ENCODE results near the gene PTGES3.

DNA sequence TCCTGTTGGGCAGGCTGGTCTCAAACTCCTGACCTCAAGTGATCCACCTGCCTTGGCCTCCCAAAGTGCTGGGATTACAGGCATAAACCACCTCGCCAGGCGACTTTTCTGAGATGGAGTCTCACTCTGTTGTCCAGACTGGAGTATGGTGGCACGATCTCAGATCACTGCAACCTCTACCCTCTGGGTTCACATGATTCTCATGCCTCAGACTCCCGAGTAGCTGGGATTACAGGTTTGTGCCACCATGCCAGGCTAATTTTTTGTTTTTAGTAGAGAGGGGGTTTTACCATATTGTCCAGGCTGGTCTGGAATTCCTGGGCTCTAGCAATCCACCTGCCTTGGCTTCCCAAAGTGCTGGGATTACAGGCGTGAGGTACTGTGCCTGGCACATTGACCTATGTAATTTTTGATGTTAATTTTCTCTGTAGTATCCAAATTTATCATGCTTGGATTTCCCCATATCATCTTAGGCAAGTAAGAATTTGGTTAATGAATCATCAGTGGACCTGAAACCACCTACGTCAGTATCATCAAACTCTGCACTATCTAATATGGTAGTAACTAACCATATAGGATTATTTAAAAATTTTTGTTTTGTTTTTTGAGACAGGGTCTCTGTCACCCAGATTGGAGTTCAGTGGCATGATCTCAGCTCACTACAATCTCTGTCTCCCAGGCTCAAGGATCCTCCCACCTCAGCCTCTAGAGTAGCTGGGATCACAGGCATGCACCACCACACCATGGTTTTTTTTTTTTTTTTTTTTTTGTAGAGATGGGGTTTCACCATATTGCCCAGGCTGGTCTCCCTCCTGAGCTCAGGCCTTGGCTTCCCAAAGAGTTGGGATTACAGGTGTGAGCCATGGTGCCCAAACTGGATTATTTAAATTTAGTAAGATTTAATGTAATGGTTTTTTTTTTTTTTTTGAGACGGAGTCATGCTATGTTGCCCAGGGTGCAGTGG lies 30.4 kb downstream of the PTGES3 start:
- TF ChIP-seq, protein P1, sequence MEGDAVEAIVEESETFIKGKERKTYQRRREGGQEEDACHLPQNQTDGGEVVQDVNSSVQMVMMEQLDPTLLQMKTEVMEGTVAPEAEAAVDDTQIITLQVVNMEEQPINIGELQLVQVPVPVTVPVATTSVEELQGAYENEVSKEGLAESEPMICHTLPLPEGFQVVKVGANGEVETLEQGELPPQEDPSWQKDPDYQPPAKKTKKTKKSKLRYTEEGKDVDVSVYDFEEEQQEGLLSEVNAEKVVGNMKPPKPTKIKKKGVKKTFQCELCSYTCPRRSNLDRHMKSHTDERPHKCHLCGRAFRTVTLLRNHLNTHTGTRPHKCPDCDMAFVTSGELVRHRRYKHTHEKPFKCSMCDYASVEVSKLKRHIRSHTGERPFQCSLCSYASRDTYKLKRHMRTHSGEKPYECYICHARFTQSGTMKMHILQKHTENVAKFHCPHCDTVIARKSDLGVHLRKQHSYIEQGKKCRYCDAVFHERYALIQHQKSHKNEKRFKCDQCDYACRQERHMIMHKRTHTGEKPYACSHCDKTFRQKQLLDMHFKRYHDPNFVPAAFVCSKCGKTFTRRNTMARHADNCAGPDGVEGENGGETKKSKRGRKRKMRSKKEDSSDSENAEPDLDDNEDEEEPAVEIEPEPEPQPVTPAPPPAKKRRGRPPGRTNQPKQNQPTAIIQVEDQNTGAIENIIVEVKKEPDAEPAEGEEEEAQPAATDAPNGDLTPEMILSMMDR (conservative IDR thresholded peaks at IDR 0.05) = no peak
- TF ChIP-seq EZH2 (IDR thresholded peaks at IDR 0.05; ENCODE audit: low read depth) = no peak
